K562 (cell line): Measurements from ENCODE around the gene U2AF1L4. TPM values are rescaled to one million over a fixed set of nuclear protein-coding genes. Genes with fewer than 3 reads are reported as not detected.
A peak's percentile ranks its signal among the peaks of the same experiment; 100 is the strongest.

ENCODE experiments used
- CREB3L1 ChIP-seq: fragments of 450-650 bp; IDR thresholded peaks from 2 replicates; pipeline ENCODE4 v1.6.1; 2014; ENCODE audit warnings: low read depth, mild to moderate bottlenecking, moderate library complexity, borderline replicate concordance
- CTBP1 ChIP-seq: fragments of 450-650 bp; IDR thresholded peaks from 2 replicates; pipeline ENCODE4 v1.6.1; 2016; ENCODE audit warnings: borderline replicate concordance
- ELK3 ChIP-seq: fragments of 450-650 bp; formaldehyde crosslinking; IDR thresholded peaks from 2 replicates; pipeline ENCODE4 v1.4.0; 2020; ENCODE audit warnings: mild to moderate bottlenecking
- HINFP ChIP-seq: fragments of 450-650 bp; conservative IDR thresholded peaks from 2 replicates; pipeline ENCODE4 v1.6.1; 2016; ENCODE audit warnings: missing genetic modification characterization, low read depth, mild to moderate bottlenecking, control low read depth, missing compliant biosample characterization
- MXI1 ChIP-seq: IDR thresholded peaks from 2 replicates; pipeline ENCODE4 v1.6.1; 2011; ENCODE audit warnings: low read depth, mild to moderate bottlenecking, improper control_type of control experiment, low read length
- NFE2 ChIP-seq: IDR thresholded peaks from 2 replicates; pipeline ENCODE4 v1.6.1; 2014; ENCODE audit warnings: antibody characterized with exemption, low read depth
- NFE2L1 ChIP-seq: fragments of 450-650 bp; IDR thresholded peaks from 2 replicates; pipeline ENCODE4 v1.6.1; 2016; ENCODE audit warnings: missing genetic modification characterization, low read depth, mild to moderate bottlenecking, missing compliant biosample characterization, moderate library complexity, borderline replicate concordance
- SIN3B ChIP-seq: fragments of 450-650 bp; IDR thresholded peaks from 2 replicates; pipeline ENCODE4 v1.6.1; 2017; ENCODE audit warnings: low read depth, mild to moderate bottlenecking, moderate library complexity
- TGIF2 ChIP-seq: sonication (generic); formaldehyde crosslinking; IDR thresholded peaks from 2 replicates; pipeline ENCODE4 v1.8.1; 2022; ENCODE audit warnings: mild to moderate bottlenecking, missing genetic modification reagents, moderate library complexity
- UBTF ChIP-seq, 2 experiments: IDR thresholded peaks; 2 replicates each; pipeline ENCODE4 v1.6.1; 2012; ENCODE audit warnings: improper control_type of control experiment in 2 of 2, low read depth in 2 of 2, low read length in 2 of 2, borderline replicate concordance in 1 of 2
- YY1 ChIP-seq, 3 experiments: IDR thresholded peaks; 2 replicates each; pipeline ENCODE4 v1.6.1; 2011; ENCODE audit warnings: low read length in 2 of 3, mild to moderate bottlenecking in 2 of 3, moderate library complexity in 2 of 3, borderline replicate concordance in 1 of 3, control low read depth in 1 of 3, low read depth in 1 of 3; ENCODE audit not compliant: insufficient read depth in 3 of 3, insufficient replicate concordance in 2 of 3, control insufficient read depth in 1 of 3, insufficient read length in 1 of 3; ENCODE audit errors: extremely low read depth in 1 of 3
- ZBTB49 ChIP-seq: sonication (generic); formaldehyde crosslinking; IDR thresholded peaks from 2 replicates; pipeline ENCODE4 v1.8.0; 2022; ENCODE audit warnings: missing genetic modification reagents, mild to moderate bottlenecking, borderline replicate concordance
- ZNF143 ChIP-seq: sonication (generic); formaldehyde crosslinking; IDR thresholded peaks from 2 replicates; pipeline ENCODE4 v1.9.0; 2022; ENCODE audit warnings: mild to moderate bottlenecking, missing genetic modification reagents
- ZNF395 ChIP-seq: fragments of 200-800 bp; sonication (Bioruptor generic); IDR thresholded peaks from 2 replicates; pipeline ENCODE4 v1.6.1; 2017; ENCODE audit warnings: missing genetic modification characterization, missing compliant biosample characterization
- polyA plus RNA-seq, 8 experiments: library from polyadenylated mRNA; depleted of rRNA in 4 of 8; stranded (reverse) in 5 of 8; unstranded in 3 of 8; fragments of >200 nt; fragmentation: Nextera tagmentation in 2 of 8; fragmentation: Illumina TruSeq in 1 of 8; extraction: Ambion mirVana in 2 of 8; extraction: Trizol in 1 of 8; gene quantifications; 2 replicates each; pipeline versions ENCODE4 v1.2.1 to v1.2.3, GENCODE V29; 2011 to 2014; ENCODE audit warnings: inconsistent platforms in 1 of 8, missing spikeins in 1 of 8
- total RNA-seq, 7 experiments: library from RNA; depleted of rRNA in 6 of 7; stranded (reverse); fragments of >200 nt in 6 of 7; fragmentation: Illumina TruSeq in 2 of 7; extraction: Trizol in 2 of 7; gene quantifications; 2 replicates each; pipeline versions ENCODE4 v1.2.1 to v1.2.3, GENCODE V29; 2011 to 2021; ENCODE audit warnings: low replicate concordance in 1 of 7

Gene U2AF1L4
- total and polyA plus RNA-seq, 9 of the 15 experiments (the other 6 are each of a cell fraction or from before 2014, with no cell fraction given), result 8.4 to 19.5 (median 12.6) TPM

GRCh38 chr19:35717665-35718344 lies 27.4 kb downstream of the U2AF1L4 start, which contains the start of gene KMT2B (continued):
- TF ChIP-seq CREB3L1, result peak; percentile 83; the same call in 1 of the 2 replicates
- peak; percentile 73; the same call in 1 of the 2 replicates for TF ChIP-seq ZNF143 (CRISPR knock-in tag)
- TF ChIP-seq HINFP, result no peak
- no peak for TF ChIP-seq NFE2
- TF ChIP-seq TGIF2 (CRISPR knock-in tag), result no peak
- no peak for TF ChIP-seq CTBP1
- TF ChIP-seq ZNF395, result peak; percentile 72; the same call in 1 of the 2 replicates
- TF ChIP-seq SIN3B, result 0 out of 2 replicates have a peak, but pooled peaks have one; percentile 13
- TF ChIP-seq ZBTB49 (CRISPR knock-in tag), result no peak
- no peak for TF ChIP-seq MXI1
- no peak for TF ChIP-seq NFE2L1 (tag)
- 0 out of 4 replicates have a peak, but pooled peaks have one; percentile 17 to 37 for TF ChIP-seq UBTF (IDR thresholded peaks at IDR 0.05; ENCODE audit: borderline replicate concordance in 1 of 2, low read depth in 2 of 2, low read length in 2 of 2)
- TF ChIP-seq YY1 (IDR thresholded peaks at IDR 0.05; ENCODE audit: borderline replicate concordance in 1 of 3, control insufficient read depth in 1 of 3, extremely low read depth in 1 of 3, insufficient read depth in 3 of 3, insufficient read length in 1 of 3, insufficient replicate concordance in 2 of 3, low read depth in 1 of 3, low read length in 2 of 3), result peak; percentile 47 to 79 (median 57)
- no peak for TF ChIP-seq ELK3 (CRISPR knock-in tag)
